A549 (cell line): Measurements from ENCODE around the gene ARHGAP10.

Source experiments
- CTCF ChIP-seq: fragments of >200 bp; sonication (Bioruptor Twin); formaldehyde crosslinking; IDR thresholded peaks from 3 replicates; pipeline ENCODE4 v1.5.1; 2016
- EP300 ChIP-seq, 2 experiments: fragments of >200 bp; sonication (Bioruptor Twin); formaldehyde crosslinking; IDR thresholded peaks; 2 replicates in 1 of 2; 3 replicates in 1 of 2; pipeline ENCODE4 v1.6.1; 2016 to 2017
- POLR2A ChIP-seq: IDR thresholded peaks from 2 replicates; pipeline ENCODE4 v1.6.1; 2012; ENCODE audit warnings: mild to moderate bottlenecking, low read length
- TF ChIP-seq, protein P1 (sequence below): IDR thresholded peaks from 2 replicates; pipeline ENCODE4 v1.6.1; 2012; ENCODE audit warnings: low read depth, borderline replicate concordance

DNA sequence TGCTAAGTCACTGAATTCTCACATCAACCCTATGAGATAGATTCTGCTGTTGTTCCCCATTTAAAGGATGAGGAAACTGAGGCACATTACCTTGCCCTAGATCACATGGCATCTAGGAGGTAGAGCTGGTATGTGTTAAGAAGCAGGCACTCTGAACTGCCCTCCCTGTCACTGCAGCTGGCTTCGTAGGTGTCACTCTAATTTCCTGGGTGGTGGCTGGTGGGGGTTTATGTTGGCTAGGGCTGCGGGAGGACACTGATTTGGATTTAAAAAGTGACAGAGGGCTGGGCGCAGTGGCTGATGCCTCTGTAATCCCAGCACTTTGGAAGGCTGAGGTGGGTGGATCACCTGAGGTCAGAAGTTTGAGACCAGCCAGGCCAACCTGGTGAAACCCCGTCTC lies 93.0 kb downstream of the ARHGAP10 start:
- TF ChIP-seq, protein P1, sequence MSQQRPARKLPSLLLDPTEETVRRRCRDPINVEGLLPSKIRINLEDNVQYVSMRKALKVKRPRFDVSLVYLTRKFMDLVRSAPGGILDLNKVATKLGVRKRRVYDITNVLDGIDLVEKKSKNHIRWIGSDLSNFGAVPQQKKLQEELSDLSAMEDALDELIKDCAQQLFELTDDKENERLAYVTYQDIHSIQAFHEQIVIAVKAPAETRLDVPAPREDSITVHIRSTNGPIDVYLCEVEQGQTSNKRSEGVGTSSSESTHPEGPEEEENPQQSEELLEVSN: no peak
- no peak for TF ChIP-seq EP300 (IDR thresholded peaks at IDR 0.05)
- TF ChIP-seq CTCF: no peak
- no peak for TF ChIP-seq POLR2A
